H1 (cell line): ENCODE results near the gene SLC23A1. TPM values are rescaled to one million over a fixed set of nuclear protein-coding genes. Genes with fewer than 3 reads are reported as not detected.

Experiments
- BACH1 ChIP-seq: IDR thresholded peaks from 2 replicates; pipeline ENCODE4 v1.6.1; 2012; ENCODE audit warnings: low read length, improper control_type of control experiment
- polyA plus RNA-seq, 7 experiments: library from polyadenylated mRNA; depleted of rRNA in 3 of 7; stranded (reverse) in 5 of 7; unstranded in 2 of 7; fragments of >200 nt in 5 of 7; fragments of 200-250 nt in 2 of 7; gene quantifications; 1 replicate in 5 of 7; 2 replicates in 1 of 7; 4 replicates in 1 of 7; pipeline versions ENCODE4 v1.2.1 to v1.2.3, GENCODE V29; 2011 to 2013; ENCODE audit warnings: missing spikeins in 2 of 7, mixed read lengths in 2 of 7
- total RNA-seq: library from RNA; stranded (reverse); fragmentation: NEBNext Ultra II Directional; extraction: Animal tissue kit (Norgen Biotek cat#: 25700); gene quantifications from 2 replicates; pipeline ENCODE4 v1.2.1, GENCODE V29; 2021
- TF ChIP-seq, protein P1 (sequence below), 3 experiments: IDR thresholded peaks; 1 replicate in 2 of 3; 2 replicates in 1 of 3; pipeline versions ENCODE4 v1.5.1 to v1.6.1; 2011; ENCODE audit warnings: low read length in 3 of 3, mild to moderate bottlenecking in 3 of 3, inconsistent platforms in 2 of 3, low read depth in 1 of 3, moderate library complexity in 1 of 3; ENCODE audit not compliant: insufficient read depth in 1 of 3; ENCODE audit errors: control extremely low read depth in 1 of 3

SLC23A1 gene
- total and polyA plus RNA-seq, 2 of the 8 experiments (the other 6 are each of a cell fraction or from before 2014, with no cell fraction given): not detected

DNA sequence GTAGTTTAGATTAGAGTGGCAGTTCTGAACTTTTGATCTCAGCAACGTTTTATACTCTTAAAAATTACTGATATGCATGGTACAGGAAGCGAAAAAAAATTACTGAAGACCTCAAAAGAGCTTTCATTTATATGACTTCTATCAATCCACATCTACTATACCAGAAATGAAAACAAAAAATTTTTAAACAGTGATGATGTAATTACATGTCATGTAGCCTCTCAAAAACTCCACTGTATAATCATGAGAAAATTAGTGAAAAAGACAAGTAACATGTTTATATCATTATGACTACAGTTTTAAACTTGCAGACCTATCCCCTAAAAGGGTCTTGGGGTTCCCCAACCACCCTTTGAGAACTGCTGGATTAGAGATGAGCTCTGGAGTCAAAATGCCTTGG, 46.9 kb upstream of the SLC23A1 start (continued):
- no peak for TF ChIP-seq BACH1
- TF ChIP-seq, protein P1, sequence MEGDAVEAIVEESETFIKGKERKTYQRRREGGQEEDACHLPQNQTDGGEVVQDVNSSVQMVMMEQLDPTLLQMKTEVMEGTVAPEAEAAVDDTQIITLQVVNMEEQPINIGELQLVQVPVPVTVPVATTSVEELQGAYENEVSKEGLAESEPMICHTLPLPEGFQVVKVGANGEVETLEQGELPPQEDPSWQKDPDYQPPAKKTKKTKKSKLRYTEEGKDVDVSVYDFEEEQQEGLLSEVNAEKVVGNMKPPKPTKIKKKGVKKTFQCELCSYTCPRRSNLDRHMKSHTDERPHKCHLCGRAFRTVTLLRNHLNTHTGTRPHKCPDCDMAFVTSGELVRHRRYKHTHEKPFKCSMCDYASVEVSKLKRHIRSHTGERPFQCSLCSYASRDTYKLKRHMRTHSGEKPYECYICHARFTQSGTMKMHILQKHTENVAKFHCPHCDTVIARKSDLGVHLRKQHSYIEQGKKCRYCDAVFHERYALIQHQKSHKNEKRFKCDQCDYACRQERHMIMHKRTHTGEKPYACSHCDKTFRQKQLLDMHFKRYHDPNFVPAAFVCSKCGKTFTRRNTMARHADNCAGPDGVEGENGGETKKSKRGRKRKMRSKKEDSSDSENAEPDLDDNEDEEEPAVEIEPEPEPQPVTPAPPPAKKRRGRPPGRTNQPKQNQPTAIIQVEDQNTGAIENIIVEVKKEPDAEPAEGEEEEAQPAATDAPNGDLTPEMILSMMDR (IDR thresholded peaks at IDR 0.05; ENCODE audit: control extremely low read depth in 1 of 3, insufficient read depth in 1 of 3, low read depth in 1 of 3, low read length in 3 of 3): no peak
